Skeletal muscle cell (primary cell): ENCODE data around the gene TMEFF2.
"Not testable (repeated sequence)": the region's sequence is repeated elsewhere in the genome, so short reads cannot be mapped to it uniquely, and the experiment has no call there.

Source experiments
- DNase-seq: peaks from one replicate; pipeline ENCODE4 v3.0.0-alpha.2; 2010; ENCODE audit warnings: low read depth
- H3K4me3 ChIP-seq: 2 replicates; pipeline ENCODE4 v1.5.1; 2011; ENCODE audit warnings: low read depth, mild to moderate bottlenecking, control low read depth, low read length, moderate library complexity

TMEFF2 gene

GRCh38 chr2:192082121-192082520 is 112.6 kb downstream of the TMEFF2 start:
- H3K4me3 ChIP-seq, result no peak overlapping the region
- DNase-seq, result no peak

DNA sequence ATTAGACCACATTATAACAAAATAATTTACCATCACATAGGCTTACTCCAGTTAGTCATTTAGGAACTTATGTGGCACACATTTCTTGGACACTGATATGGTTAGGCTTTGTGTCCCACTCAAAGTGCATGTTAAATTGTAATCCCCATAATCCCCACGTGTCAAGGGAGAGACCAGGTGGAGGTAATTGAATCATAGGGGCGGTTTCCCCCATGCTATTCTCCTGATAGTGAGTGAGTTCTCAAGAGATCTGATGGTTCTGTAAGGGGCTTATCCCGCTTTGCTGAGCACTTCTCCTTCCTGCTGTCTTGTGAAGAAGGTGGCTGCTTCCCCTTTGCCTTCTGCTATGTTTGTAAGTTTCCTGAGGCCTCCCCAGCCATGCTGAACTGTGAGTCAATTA is 114.6 kb downstream of the TMEFF2 start:
- DNase-seq, H3K4me3 ChIP-seq: not testable (repeated sequence)

- no peak for DNase-seq
- no peak overlapping the region for H3K4me3 ChIP-seq
These were observed 120.9 kb downstream of the TMEFF2 start for GRCh38 chr2:192073878-192074277.

GRCh38 chr2:192072778-192073177 is 122.0 kb downstream of the TMEFF2 start:
- DNase-seq, result no peak
- no peak overlapping the region for H3K4me3 ChIP-seq

DNA sequence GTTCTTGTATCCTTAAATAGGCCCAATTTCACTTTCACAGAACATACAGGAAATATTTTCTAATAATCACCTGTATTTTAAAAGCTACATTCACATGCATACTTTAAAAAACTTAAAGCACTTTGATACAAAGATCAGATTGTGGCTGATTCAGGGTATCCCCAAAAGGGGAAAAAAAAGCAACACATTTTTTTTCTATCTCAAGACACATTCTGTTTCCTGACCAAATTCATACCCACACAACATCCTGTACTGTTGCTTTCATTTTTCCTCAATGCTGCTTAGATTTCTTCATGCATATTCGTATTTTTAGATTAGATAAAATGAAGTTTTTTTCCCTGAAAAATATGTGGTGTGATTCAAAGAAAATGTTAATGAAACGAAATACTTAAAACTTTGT is 122.5 kb downstream of the TMEFF2 start:
- no peak for DNase-seq
- no peak overlapping the region for H3K4me3 ChIP-seq

GRCh38 chr2:192070099-192070498 is 124.6 kb downstream of the TMEFF2 start:
- H3K4me3 ChIP-seq, result no peak overlapping the region
- no peak for DNase-seq

- DNase-seq, result no peak
These were observed 125.3 kb downstream of the TMEFF2 start for GRCh38 chr2:192069417-192069816.

DNA sequence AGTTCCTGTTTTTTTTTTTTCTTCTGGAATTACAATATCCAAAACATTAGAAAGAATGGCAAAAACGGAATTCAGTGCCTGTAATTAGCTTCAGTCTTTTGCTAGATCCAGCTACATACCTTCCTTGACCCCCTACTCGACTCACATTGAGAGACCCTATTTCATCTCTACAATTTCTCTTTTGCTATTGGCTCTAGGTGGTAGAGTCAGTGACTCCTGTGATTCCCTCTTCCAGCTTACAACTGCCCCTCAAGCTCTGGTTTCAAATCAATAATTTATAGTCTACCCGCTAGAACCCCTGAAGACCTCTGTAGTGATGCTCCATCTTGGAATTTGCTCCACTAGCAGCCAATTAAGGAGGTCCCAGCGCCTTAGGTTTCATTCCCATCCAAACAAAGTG is 125.8 kb downstream of the TMEFF2 start:
- no peak overlapping the region for H3K4me3 ChIP-seq
- DNase-seq, result no peak

More at GRCh38 chr2:192069417-192069816, 125.3 kb downstream of the TMEFF2 start:
- no peak overlapping the region for H3K4me3 ChIP-seq

GRCh38 chr2:192067631-192068030 is 127.1 kb downstream of the TMEFF2 start:
- DNase-seq, result no peak
- H3K4me3 ChIP-seq, result no peak overlapping the region

- H3K4me3 ChIP-seq, result no peak overlapping the region
- DNase-seq, result no peak
These were observed 130.3 kb downstream of the TMEFF2 start for GRCh38 chr2:192064459-192064858.

DNA sequence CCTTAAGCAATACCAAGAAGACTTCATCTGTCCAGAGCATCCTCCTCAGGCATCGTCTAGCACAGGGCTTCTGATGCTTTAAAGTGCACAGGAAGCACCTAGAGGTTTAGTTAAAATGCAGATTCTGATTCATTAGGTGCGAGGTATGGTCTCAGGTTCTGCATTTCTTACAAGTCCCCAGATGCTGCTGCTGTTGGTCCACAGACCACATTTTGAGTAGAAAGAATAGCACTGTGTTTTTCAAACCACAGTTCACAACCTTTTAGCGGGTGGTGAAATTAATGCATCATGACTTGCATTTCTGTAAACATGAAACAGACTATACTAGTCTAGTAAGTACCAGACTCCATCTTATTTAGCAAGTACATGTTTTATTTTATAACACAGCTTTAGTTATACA is 134.6 kb downstream of the TMEFF2 start:
- no peak overlapping the region for H3K4me3 ChIP-seq
- DNase-seq, result no peak

DNA sequence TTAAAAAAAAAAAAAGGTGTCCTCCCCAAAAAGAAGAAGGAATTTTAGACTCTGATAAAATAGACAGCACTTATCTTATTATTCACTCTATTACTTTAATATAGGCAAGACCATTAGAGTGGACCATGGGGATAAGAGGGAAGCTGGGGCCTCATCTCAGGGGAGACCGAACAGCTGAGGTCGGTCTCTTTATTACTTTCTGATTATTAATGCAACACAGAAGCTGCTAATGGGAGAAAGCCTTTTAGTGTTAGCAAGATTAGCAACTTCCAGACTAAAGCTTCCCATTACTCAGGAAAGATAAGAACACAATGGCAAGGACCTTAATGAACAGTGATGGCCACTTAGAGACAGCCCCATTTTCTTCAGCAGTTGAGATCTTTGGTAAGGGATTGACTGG is 135.5 kb downstream of the TMEFF2 start:
- no peak overlapping the region for H3K4me3 ChIP-seq
- no peak for DNase-seq

DNA sequence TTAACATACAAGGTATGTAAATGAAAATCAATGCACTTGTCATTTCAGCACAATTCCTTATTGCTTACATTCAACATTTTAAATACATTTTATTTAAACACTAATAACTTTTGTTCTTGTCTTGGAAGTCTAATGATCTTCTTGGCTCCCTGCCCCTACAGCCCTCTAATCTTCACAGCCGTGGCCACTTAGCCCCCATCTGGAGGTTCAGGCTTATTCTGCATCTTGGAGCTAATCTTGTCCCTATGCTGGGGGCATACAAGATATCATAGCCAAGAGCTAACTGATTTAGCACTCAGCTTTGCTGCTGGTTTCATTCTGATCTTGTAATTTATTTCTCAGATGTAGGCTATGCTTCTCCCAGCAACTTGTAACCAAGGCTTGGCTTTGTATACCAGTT is 140.8 kb downstream of the TMEFF2 start:
- H3K4me3 ChIP-seq, result no peak overlapping the region
- no peak for DNase-seq

- no peak for DNase-seq
- H3K4me3 ChIP-seq, result no peak overlapping the region
These were observed 143.2 kb downstream of the TMEFF2 start for GRCh38 chr2:192051533-192051932.

DNA sequence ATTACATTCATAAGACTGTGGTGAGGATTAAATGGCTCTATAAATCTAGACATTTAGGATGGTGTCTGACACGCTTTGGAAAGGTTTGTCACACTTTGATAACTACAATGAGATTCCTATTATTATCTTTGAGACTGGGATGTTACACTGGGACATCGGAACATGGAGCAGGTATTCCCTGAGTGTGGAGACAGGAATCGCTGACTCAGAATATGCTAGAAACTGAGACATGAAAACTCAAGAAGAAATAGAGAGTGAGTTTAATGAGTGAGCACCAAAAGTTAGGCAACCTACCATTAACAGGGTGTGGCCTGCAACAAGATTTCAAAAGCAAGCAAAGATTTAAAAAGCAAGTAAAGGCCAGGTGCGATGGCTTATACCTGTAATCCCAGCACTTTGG is 145.4 kb downstream of the TMEFF2 start:
- H3K4me3 ChIP-seq, result no peak overlapping the region
- DNase-seq, result no peak

DNA sequence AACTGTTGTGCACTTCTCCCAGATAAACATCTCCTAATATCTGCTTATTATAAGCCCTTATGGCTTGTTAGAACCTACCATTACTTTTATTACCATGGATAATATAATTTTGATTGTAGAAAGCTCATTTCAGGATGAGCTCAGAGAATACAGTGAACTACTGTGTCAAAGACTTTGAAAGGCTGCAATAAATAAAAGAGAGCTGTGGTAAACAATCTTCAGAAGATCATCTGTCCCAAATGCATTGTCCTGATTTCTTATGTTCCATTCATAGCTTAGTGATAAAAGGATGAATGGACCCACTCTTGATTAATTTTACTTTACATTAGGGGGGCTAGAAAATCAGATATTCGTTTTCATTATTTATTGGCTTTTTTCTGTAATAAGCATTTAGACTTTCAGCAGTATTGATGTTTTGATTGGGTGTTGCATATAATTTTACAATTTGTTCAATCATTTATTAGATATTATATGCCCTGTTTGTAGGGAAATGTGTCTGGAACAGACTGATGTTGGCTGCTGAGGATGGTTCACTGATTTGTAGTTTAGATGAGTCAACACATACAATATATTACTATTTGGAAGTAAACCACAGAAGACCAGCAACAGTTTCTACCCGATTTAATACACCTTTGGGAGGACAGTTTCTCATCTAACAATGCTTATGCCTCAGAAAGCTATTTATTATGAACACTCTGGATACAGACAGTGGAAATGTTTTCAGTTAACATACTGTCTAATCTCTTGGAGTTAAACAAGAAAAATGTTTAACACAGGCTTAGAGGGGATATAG is 147.2 kb downstream of the TMEFF2 start:
- no peak for DNase-seq
- no peak overlapping the region for H3K4me3 ChIP-seq

DNA sequence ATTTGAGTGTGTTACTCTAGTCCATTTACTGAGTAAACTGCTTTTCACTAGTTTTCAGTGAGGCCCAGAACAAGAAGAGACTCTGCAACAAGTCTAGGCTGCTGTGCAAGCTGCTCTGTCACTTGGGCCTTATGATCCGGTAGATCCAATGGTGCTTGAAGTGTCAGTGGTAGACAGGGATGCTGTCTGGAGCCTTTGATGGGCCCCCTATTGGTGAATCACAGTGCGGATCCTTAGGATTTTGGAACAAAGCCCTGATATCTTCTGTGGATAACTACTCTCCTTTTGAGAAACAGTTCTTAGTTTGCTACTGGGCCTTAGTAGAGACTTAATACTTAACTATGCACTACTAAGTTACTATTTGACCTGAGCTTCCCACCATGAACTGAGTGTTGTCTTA is 150.2 kb downstream of the TMEFF2 start:
- no peak for DNase-seq
- no peak overlapping the region for H3K4me3 ChIP-seq

DNA sequence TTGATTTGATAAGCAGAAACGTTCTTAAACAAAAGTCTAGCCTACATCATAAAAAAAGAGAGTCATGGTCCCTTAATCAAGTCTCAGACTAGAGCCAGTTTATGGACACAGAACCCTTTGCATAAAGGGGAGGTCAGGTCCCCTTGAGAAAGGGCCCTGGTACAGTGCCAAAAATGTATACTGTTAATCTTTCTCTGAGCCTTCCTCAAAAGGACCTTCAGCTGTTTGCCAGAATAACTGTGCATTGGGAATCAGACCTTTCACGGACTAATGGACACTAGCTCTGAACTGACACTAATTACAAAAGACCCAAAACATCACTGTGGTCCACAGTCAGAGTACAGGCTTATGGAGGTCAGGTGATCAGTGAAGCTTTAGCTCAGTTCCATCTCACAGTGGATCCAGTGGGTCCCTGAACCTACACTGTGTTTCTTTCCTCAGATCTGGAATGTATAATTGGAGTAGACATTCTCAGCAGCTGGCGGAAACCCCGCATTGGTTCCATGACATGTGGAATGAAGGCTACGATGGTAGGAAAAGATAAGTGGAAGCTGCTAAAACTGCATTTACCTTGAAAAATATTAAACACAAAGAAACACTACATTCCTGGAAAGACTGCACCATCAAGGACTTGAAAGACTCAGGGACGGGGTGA is 151.4 kb downstream of the TMEFF2 start:
- no peak for DNase-seq
- H3K4me3 ChIP-seq, result no peak overlapping the region

DNA sequence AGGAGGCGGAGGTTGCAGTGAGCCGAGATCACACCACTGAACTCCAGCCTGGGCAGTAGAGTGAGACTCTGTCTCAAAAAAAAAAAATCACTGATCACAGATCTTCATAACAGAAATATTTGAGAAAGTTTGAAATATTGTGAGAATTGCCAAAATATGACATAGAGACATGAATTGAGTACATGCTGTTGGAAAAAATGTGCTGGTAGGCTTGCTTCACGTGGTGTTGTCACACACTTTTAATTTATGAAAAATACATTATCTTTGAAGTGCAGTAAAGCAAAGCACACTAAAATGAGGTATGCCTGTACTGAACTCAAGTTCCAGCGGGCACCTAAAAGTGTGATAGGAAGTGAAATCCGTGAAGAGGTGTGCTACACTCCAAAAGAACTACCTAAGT is 152.6 kb downstream of the TMEFF2 start:
- no peak overlapping the region for H3K4me3 ChIP-seq
- DNase-seq, result no peak

DNA sequence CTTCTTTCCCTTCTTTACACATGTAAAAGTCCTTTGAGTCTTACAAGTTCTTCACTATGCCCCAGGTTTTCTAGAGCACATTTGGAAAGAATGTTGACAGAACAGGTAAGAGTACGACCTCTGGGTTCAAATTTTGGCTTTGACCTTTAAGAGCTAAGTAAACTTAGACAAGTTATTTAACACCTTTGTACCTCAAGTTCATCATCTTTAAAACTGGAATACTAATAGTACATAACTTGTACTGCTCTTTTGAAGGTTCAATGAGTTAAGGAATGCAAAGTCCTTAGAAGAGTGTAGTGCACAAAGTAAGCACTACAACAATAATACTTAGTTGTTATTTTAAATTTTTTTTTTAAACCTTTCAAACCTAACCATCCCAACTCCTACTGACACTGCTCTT is 156.6 kb downstream of the TMEFF2 start:
- no peak for DNase-seq
- H3K4me3 ChIP-seq, result no peak overlapping the region

DNA sequence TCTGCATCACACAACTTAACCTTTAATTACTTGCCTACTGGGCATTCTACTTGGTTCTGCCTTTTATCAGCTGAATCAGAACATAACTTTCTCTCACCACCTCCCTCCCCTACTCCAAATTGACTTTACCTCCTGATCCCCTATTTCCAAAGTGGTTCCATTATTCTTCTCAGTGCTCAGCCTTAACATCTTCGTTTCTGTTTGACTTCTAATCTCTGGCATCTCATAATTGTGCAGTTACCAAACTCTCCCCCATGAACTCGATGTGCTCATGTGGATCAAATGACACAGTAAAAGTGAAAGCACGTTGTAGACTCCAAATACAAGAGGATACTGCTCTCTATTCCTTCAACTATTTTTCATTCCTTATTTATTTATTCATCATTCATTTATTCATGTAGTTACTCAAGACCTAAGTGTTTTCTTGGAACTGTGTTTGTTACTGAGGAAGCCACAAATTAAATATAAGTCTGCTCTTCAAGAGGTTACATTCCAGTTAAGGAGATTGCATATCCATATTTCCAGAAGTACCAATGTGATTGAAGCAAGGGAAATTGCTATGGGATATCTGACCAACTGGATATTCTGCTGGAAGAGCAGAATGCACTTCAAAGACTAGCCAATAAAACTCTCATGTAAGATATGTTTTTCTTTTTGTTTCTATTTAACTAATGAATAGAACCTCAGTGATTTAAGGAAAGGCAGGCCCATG is 158.8 kb downstream of the TMEFF2 start:
- no peak for DNase-seq

More for the DNA sequence above, 158.8 kb downstream of the TMEFF2 start:
- H3K4me3 ChIP-seq, result no peak overlapping the region
